Activated CD4-positive, alpha-beta T cell treated with anti-CD3 and anti-CD28 coated beads for 24 hours (primary cell): ENCODE data around the gene BMI1.
"Not testable (repeated sequence)": the region's sequence is repeated elsewhere in the genome, so short reads cannot be mapped to it uniquely, and the experiment has no call there.

Source experiments
- DNase-seq, 2 donors: peaks; one replicate each; pipeline ENCODE4 v3.0.0-alpha.2; 2020; ENCODE audit warnings: low read depth in 2 of 2

The BMI1 gene

DNA sequence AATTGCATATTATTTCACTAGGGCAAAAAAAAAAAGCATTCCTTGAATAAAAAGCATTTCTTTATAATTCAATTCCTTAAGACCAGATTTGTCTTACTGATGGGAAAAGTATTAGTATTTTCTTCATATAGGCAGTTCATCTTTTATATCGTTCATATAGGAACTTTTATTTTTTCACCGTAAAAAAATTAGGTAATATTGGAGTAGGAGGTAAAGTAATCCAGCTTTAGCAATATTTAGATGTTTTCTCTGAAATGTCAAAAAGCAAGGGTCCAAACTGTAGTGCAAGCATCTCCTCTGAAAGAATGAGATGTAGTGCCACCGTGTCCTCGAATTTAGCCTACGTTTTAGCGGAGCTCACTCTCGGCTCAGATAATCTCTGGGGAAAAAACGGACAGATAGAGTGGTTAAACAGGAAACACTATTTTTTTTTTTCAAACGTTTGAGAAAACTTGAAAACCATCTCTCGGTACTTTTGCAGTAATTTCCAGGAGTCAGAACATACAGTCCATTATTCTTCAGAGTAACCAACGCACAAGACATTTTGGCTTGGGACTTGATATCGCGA, 18.9 kb downstream of the BMI1 start:
- no peak for DNase-seq

DNA sequence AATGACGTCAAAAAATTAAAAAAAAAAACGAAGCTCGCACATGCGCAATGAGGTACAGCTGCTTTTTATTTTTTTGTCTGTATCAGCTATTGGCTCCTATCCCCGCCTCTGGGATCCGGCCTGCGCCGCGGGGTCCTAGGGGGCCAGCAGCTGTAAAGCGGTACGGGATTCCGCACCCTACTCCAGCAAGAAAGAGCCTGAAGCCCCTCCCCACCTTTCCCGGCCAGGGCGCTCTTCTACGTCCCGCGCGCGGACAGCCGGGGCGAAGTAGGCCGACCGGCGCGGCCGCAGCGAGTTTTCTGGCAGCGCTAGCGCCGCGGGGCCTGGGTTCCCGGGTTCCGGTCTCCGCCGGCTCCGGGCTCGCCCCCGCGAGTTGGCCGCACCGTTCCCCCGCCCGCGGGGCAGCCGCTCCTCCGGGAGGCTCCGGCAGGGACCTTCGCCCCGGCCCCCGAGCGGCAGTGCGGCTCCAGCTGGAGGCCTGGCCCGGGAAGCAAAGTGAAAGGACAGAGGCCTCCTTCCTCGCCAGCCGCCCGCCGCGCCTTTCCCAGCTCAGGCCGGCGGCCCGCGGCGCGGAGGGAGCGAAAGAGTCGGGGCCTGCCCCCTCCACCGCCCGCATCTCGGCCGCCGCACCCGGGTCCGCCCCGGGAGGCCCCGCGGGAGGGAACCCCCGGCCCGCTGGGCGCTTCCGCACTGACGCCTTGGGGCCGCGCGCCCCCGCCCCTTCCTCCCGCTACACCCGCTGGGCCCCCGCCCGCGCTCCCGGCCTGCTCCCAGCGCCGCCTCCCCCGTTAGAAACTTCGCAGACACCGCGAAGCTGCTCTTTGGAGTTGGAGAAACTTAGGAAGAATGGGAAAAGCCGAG, 19.7 kb downstream of the BMI1 start:
- DNase-seq: no peak

DNA sequence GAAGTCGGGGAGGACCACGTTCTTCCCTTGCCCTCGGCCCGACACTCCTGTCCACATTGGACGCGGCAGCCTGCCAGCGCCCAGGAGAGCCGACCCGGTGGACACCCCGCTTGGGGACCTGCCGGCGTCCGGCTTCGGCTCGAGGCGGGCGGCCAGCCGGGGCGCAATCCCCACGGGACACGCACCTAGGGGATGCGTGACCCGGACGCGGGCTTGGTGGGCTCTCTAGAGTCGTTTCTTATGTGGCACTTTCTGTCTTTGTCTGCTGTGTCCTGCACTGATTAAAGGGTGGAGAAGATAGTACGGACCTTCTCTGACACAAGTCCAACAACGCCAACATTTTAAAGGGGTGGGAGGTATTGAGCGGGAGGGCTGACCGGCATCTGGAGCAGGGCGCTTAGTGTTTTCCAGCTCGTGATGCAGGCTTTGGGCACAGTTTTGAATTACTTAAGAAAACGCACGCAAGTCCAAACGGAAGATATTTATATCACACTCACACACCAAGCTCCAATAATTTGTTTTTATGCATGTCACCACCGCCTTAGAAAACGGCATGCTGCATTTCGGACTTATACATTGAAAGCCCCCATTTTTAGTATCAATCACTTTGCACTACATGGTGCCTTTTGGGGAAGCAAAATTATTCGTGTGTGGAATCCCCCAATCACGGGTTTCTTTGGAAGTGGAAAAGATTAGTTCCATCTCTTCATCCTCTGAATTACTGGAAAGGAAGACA, 20.5 kb downstream of the BMI1 start:
- DNase-seq: no peak

DNA sequence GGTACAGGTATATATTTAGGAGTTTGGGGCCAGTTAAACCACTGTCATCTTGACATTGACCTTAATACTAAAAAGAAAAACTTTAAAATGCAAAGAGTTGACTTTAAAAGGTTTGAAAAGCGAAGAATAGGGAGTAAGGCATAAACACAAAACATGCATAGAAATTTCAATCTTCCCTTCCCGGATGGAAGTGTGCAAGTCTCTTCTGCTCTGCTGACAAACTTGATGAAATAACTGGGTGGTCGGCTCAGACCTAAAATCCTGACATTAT, 21.0 kb downstream of the BMI1 start:
- no peak for DNase-seq

DNA sequence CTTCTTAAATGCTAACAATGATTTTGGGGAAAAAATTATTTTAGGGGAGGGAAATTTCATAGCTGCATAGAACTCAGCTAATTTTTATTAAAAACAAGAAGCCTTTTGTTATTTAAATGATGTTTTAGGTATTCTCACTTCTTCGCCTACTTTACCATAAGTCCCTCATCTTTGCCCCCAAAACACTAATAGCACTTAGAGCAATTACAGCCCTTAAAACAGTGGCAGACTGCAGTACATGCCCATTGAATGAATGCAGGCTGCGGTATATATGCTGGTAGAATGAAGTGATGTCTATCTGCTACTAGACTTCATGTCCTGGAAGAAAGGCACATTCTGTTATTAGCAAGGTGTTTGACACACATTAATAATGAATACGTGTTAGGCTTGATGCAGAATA, 21.5 kb downstream of the BMI1 start:
- DNase-seq: no peak

DNA sequence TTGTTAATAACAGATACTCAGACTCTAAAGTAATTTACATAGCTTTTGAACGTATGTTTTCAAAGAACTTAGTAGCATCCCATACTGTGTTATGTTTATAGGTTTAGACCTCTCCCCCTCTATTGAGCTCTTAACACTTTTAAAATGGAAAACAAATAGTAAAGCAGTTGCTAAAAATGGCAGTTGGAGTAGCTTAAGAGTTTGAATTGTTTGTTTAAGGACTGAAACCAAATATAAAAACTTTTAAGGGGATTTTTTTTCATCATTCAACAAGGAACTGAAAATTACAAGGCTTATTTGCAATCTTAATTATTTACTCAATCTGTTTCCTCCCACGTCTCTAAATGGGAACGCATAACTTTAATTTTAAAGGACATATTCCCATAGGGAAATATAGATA, 22.8 kb downstream of the BMI1 start:
- DNase-seq: no peak

DNA sequence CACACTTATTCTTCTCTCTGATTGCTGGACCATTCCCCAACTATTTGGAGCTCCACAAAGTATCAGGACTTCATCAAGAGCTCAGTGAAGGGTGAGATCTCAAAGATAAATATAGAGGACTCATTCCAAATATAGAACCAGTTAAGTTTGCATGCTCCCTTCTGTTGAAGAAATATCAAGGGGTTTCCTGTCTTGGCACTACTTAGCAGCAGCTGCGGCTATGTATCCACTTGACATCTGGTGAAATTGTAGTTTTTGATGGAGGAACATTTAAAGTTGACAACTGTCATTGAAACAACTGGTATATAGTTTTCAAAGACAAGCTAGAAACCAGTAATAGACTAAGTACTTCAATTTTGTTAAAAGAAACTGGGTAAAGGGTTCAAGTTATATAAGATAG, 23.4 kb downstream of the BMI1 start:
- DNase-seq: no peak

DNA sequence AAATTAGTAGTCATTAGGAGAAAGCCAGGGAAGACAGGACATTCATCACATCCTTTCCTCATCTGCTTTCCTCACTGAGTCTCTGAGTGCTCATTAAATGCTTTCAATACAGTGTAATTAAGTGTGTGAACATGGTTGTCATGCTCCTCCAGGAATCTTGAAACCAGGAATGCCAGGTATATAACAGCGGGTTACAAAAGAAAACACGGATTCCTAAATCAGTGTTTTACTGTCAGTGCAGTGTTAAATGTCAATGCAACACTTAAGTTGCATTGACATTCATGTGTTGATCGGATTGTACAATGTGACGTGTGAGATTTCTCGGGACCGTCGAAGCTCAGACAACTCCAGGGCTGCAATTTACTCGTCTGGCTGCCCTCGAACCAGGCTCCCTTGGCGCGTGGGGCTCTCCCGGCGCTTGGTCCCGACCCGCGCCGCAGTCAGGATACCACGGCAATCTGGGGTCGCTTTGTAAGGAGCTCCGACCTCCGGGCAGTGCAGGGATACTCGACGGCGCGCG, 23.9 kb downstream of the BMI1 start:
- DNase-seq: no peak

DNA sequence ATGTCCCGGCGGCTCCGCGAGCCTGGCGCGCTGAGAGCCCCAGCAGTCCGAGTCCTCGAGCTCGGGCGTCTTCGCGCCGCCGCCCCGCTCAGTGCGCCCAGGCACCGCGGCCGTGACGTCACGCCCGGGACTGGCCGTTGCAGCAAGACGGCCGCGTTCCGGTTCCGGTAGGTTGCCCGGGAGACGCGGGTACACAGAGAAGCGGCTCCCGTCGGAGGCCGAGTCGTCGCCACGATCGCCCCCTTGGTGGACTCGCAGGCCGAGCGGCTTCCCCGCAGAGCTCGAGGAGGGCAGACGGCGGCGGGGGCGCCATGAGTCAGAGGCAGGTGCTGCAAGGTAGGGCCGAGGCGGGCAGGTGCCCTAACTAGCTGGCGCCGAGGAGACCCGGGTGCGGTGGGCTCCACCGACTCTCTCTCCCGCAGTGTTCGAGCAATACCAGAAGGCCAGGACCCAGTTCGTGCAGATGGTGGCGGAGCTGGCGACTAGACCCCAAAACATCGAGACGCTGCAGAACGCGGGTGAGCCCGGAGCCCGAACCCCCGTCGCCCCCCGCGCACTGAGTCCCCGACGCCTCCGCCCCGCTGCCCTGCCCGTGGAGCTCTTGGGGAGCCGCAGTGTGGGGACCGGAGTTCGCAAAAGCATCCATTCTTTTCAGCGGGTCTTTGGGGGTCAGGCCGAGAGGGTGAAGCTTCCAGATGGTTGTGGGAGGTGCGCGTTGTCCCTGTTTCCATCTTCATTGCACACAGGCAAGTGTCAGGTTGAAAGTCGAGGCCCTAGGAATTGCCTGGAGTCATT, 24.6 kb downstream of the BMI1 start, which contains the start of gene SPAG6:
TSS of gene SPAG6 (plus strand) at position 196 of the 795 bp plus-strand sequence. CDS start at position 312, 116 bp downstream.
- DNase-seq: no peak

DNA sequence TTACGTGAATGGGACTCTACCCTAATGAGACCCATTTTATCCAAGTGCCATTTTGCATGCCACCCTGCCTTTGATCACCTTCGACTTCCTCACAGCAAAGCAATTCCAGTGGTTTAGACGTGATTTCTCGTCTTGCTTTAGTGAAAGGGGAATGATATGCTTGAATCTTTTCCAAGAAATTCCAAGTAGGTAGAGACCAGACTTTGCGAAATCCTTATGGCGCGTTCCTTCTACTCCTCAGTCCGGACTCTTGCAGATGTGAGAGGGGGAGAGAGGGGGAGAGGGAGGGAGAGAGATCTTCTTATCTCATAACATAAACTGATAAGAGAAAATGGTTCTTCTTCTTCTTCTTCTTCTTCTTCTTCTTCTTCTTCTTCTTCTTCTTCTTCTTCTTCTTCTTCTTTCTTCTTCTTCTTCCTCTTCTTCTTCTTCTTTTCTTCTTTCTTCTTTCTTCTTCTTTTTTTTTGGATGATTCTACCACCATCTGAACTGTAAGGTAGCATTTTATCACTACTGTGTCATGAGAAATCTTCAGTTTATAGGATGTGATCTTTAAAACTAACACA, 25.3 kb downstream of the BMI1 start:
- DNase-seq: no peak

DNA sequence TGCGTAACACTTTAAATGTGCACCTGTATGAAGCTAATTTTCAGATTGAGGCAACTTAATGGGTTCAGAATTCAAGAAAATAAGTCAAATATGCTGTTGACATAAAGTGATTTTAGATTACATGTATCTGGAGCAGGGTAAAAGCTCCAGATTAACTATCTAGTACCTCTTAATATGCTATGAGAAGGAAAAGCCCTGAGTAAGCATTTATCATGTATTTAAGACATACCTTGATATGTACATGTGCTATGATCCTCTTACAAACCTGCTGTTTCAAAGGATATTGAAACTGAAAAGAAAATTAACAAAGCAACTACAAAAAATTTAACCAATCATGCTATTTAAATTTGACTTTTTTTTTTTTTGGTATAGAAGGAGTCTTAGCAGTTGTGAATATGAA, 28.9 kb downstream of the BMI1 start:
- no peak for DNase-seq

DNA sequence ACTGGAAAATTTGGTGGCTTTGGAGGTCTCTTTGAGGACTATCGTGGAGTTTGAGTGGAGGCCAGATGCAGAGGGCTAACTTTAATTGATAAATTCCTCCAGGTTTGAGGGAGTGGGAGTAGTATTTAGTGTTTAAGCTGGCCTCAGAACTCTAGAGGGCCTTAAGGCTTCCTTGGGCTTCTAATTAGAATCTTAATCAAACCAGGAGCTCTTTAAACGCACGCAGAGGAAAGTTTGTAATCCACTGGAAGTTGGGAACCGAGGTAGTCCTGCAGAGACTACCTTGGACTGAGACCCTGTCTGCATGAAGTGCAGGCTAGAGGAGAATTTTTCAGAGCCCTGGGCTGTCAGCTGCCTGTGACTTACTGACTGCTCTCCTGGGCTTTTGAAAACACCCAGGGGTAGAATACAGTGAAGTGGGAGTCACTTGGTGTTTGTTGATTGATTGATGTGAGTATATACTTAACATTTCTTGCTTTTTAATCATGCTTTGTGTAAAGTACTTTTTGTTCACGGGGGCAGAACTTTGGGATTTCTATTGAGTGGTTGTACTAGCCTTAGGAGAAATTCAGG, 30.3 kb downstream of the BMI1 start:
- DNase-seq: no peak

DNA sequence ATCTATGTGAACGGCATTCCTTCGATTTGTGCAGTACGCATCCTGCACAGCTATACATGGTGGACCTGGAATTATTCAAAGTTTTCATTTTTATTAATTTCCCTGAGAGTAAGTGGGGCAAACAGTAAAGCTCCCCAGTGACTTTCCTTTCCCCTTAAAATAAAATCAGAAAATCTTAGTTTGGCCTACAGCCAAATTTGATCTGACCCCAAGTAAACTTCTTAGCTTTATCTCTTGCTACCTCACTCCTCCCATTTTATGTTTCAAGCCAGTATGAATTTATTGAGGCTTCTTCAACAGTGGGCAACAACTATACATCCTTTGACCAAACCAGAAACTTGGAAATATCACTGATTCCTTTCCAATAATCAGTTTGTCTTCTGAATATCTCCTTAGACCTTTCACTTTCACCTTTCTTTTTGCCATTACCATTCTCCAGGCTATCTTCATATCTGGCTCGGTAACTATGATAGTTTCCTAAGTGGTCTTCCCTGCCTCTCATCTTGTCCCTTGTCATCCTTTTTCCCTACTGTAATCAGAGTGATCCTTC, 35.5 kb downstream of the BMI1 start:
- DNase-seq: no peak

DNA sequence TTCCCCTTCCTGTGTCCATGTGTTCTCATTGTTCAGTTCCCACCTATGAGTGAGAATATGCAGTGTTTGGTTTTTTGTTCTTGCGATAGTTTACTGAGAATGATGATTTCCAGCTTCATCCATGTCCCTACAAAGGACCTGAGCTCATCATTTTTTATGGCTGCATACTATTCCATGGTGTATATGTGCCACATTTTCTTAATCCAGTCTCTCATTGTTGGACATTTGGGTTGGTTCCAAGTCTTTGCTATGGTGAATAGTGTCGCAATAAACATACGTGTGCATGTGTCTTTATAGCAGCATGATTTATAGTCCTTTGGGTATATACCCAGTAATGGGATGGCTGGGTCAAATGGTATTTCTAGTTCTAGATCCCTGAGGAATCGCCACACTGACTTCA, 36.9 kb downstream of the BMI1 start:
- DNase-seq: not testable (repeated sequence)

DNA sequence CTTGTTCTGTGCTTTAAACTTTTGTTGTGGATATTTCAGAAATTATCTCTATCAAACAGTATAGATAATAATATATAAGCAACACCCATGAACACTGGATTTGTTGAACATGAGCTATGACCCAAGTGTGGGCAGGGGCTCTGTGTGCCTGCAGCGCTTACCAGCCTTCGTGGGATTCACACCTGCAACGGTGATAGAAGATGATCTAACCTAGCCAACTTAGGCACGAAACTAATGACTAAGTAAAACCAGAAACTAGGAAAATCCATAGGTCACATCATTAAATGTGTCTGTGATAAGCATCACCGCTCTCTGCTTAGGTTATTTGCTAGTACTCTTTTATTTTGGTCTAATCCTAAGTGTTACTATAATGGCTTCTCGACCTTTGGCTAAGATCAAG, 42.4 kb downstream of the BMI1 start:
- no peak for DNase-seq

DNA sequence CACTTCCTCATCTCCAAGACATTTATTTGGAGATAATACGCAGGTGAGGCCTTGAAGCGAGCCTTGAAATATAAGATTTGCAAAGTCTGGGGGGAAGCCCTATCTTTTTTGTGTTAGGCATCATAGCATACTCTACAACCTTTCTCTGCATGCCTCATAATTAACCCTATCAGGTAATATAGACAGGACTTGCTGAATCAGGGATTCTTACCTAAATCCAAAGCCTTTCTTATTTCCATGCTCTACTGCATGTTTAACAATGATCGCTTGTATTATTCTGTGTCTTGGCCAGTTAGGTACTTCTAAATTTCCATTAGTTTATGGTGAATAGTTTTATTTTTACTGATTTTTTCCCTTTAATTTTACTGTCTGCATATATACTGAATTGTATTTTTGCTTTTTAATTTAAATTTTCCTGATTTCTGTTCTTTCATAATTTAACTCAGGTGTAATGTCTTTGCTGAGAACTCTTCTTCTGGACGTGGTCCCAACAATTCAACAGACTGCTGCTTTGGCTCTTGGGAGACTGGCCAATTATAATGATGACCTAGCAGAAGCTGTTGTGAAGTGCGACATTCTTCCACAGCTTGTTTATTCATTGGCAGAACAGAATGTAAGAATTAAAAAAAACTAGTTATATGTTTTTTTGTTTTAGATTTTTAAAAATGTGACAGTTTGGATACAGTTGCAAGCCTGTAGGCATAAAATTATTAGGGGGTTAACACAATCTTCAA, 43.7 kb downstream of the BMI1 start:
- no peak for DNase-seq

DNA sequence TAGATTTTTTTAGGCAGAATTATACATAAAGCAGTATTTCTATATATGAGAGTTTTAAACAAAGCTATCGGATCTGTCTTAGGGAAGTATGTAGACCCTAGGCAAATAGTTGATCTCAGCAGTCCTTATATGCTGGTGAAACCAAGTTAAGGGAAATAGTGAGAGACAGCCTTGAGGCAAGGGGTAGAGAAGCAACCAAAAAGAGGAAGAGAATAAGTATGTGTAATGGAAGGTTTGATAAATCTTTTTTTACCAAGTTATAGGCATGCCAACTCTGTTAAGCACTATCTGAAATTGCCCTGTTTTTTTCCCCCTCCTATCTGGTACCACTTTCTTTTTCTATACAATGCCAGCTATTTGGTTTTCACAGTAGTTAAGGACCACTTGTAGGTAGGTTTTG, 44.3 kb downstream of the BMI1 start:
- no peak for DNase-seq

DNA sequence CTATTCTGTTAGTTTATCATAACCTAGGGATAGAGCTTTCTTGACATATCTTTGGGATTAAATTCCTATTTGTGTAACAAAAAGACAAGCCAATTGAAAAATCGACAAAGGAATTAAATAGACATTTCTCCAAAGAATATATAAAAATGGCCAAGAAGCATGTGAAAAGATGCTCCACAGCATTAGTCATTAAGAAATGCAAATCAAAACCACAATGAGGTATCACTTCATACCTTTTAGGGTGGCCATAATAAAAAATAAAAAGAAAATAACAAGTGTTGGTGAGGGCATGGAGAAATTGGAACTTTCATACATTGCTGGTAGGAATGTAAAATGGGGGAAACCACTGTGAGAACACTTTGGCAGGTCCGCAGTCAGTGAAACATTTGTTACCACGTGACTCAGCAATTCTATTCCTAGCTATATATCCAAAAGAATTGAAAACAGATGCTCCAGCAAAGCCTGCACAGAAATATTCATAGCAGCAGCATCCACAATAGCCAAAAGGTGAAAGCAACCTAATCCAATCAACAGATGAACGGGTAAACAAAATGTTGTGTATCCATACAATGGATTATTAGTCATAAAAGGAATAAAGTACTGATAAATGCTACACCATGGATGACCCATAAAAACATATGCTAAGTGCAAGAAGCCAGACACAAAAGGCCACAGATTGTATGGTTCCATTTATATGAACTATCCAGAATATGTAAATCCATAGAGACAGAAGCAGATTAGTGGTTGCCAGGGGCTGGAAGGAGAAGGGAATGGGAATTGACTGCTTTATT, 44.9 kb downstream of the BMI1 start:
- no peak for DNase-seq

DNA sequence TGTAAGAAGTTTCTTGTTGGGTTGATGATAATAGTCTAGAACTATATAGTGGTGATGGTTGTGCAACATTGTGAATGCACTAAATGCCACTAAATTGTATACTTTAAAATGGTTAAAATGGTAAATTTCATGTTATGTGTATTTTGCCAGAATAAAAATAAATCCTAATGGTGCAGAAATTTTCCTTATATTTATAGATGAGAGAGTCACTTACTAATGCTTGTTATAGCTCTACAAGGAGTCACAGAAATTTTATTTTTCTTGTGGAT, 45.5 kb downstream of the BMI1 start:
- DNase-seq: no peak

DNA sequence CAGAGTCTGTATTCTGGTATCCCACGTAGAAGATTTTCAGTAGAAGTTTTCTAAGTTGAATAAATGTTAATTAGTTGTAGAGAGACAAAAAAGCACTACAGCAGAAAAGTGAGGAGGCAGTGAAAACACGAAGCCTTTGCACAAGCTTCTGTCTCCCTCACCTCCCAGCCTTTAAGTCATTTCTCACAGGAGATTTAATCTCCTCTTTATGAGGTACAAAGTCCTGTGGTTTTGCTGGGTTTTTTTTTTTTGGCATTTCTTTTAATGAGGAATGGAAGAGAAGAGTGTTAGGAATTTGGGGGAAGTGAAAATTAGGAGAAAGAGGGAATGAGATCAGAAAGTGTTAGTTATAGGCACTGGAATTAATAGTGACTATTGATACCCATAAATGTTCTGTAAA, 45.9 kb downstream of the BMI1 start:
- DNase-seq: no peak
